Thyroid gland (tissue), 4 donors: ENCODE data around the gene TDP2. TPM values are rescaled to one million over a fixed set of nuclear protein-coding genes. Genes with fewer than 3 reads are reported as not detected.
"Not testable (repeated sequence)": the region's sequence is repeated elsewhere in the genome, so short reads cannot be mapped to it uniquely, and the experiment has no call there.

ENCODE experiments used
- DNase-seq, 2 donors: peaks; one replicate each; pipeline ENCODE4 v3.0.0-alpha.2; 2019
- H3K27ac ChIP-seq, 3 donors: fragments of 200-600 bp; sonication (generic); 1 replicate in 2 of 3; 2 replicates in 1 of 3; pipeline ENCODE4 v1.5.1; 2016 to 2019; ENCODE audit warnings: mild to moderate bottlenecking in 1 of 3, moderate library complexity in 1 of 3
- H3K27me3 ChIP-seq: fragments of 200-600 bp; sonication (generic); one replicate; pipeline ENCODE4 v1.5.1; 2019
- H3K36me3 ChIP-seq, 2 donors: fragments of 200-600 bp; sonication (generic); one replicate each; pipeline ENCODE4 v1.5.1; 2016 to 2019
- H3K4me1 ChIP-seq, 2 donors: fragments of 200-600 bp; sonication (generic); one replicate each; pipeline ENCODE4 v1.5.1; 2017 to 2019
- H3K4me3 ChIP-seq, 3 donors: fragments of 200-600 bp; sonication (generic); replicated peaks in 1 of 3; 1 replicate in 2 of 3; 2 replicates in 1 of 3; pipeline ENCODE4 v1.5.1; 2016; ENCODE audit warnings: mild to moderate bottlenecking in 1 of 3
- H3K9me3 ChIP-seq: fragments of 200-600 bp; sonication (generic); one replicate; pipeline ENCODE4 v1.5.1; 2017
- CTCF ChIP-seq, 6 experiments: fragments of 200-600 bp in 3 of 6; fragments of 450-650 bp in 3 of 6; sonication (generic) in 3 of 6; IDR thresholded peaks; one replicate each; pipeline ENCODE4 v1.5.1; 2016 to 2019; ENCODE audit warnings: antibody characterized with exemption in 6 of 6, mild to moderate bottlenecking in 2 of 6, inconsistent platforms in 1 of 6, moderate library complexity in 1 of 6
- POLR2A ChIP-seq, 2 donors: fragments of 450-650 bp; IDR thresholded peaks; one replicate each; pipeline ENCODE4 v1.6.1; 2017; ENCODE audit warnings: antibody characterized with exemption in 2 of 2, mild to moderate bottlenecking in 2 of 2, moderate library complexity in 1 of 2
- WGBS, 2 donors: methylation state at CpG; one replicate each; pipeline ENCODE4 v1.1.5; 2017; 5-methylcytosine and 5-hydroxymethylcytosine counted together
- intact Hi-C: fragments of 100-400 bp; cut with DNase I; formaldehyde crosslinking; loops from one replicate; pipeline ENCODE4 v1.15.1; 2023
- total RNA-seq, 4 donors: library from RNA; depleted of rRNA; stranded (reverse); fragments of >200 nt; gene quantifications; one replicate each; pipeline ENCODE4 v1.2.3, GENCODE V29; 2016

The TDP2 gene
- total RNA-seq, 4 donors from 2014 or later = 16.8 to 45.6 (median 28.1) TPM

GRCh38 chr6:24668997-24669361, 2.3 kb upstream of the TDP2 start:
- TF ChIP-seq POLR2A (IDR thresholded peaks at IDR 0.05) = no peak
- no peak for TF ChIP-seq CTCF (IDR thresholded peaks at IDR 0.05)
- no peak for DNase-seq
- peaks cover 14 to 22% of the 10 kb centered on the region in 2 donors for H3K4me1 ChIP-seq
- H3K4me3 ChIP-seq = no peak overlapping the region
- H3K27ac ChIP-seq = no peak overlapping the region
- H3K27me3 ChIP-seq = no peaks in the 10 kb centered on the region
- no peaks in the 10 kb centered on the region for H3K9me3 ChIP-seq
- intact Hi-C loops = loop anchor here (5.0 kb wide), 1 partner anchor 53 kb away; no protein-coding TSS in a partner anchor
- H3K36me3 ChIP-seq = no peaks in the 10 kb centered on the region
- WGBS, 2 donors = 96 to 98% methylated on average over 9 of the region's 9 CpGs

- not testable (repeated sequence) for H3K27me3 ChIP-seq, DNase-seq, H3K36me3 ChIP-seq, H3K9me3 ChIP-seq, H3K27ac ChIP-seq
- intact Hi-C loops = loop anchor here (5.0 kb wide), 1 partner anchor 54 kb away; no protein-coding TSS in a partner anchor
- peaks cover 14 to 22% of the 10 kb centered on the region in 2 donors for H3K4me1 ChIP-seq
- peak overlapping the region in 1 of 3 donors; percentile 80 for H3K4me3 ChIP-seq
- 94 to 98% methylated on average over 18 of the region's 18 CpGs for WGBS, 2 donors
Measured at GRCh38 chr6:24668066-24668996, 1.6 kb upstream of the TDP2 start.

GRCh38 chr6:24667378-24667803, 692 bp upstream of the TDP2 start:
- DNase-seq = no peak
- intact Hi-C loops = loop anchor here (5.0 kb wide), 1 partner anchor 55 kb away; no protein-coding TSS in a partner anchor
- no peak for TF ChIP-seq CTCF (IDR thresholded peaks at IDR 0.05)
- no peak for TF ChIP-seq POLR2A (IDR thresholded peaks at IDR 0.05)
- no peaks in the 10 kb centered on the region for H3K27me3 ChIP-seq
- peaks cover 3 to 4% of the 10 kb centered on the region in 2 donors for H3K36me3 ChIP-seq
- H3K9me3 ChIP-seq = no peaks in the 10 kb centered on the region
- peak overlapping the region; percentile 74 to 86 (median 83) for H3K27ac ChIP-seq
- WGBS, 2 donors = 5 to 12% methylated on average over 9 of the region's 9 CpGs
- H3K4me3 ChIP-seq = peak overlapping the region; percentile 42 to 80 (median 62)
- peaks cover 14 to 22% of the 10 kb centered on the region in 2 donors for H3K4me1 ChIP-seq

- TF ChIP-seq POLR2A (IDR thresholded peaks at IDR 0.05) = no peak
- no peak for TF ChIP-seq CTCF (IDR thresholded peaks at IDR 0.05)
- WGBS, 2 donors = 0 to 1% methylated on average over 18 to 26 of the region's 26 CpGs
- peaks cover 3 to 4% of the 10 kb centered on the region in 2 donors for H3K36me3 ChIP-seq
- H3K9me3 ChIP-seq = no peaks in the 10 kb centered on the region
- H3K4me3 ChIP-seq = peak overlapping the region; percentile 64 to 82 (median 80)
- DNase-seq = peak; percentile 59 to 60
- H3K4me1 ChIP-seq = peaks cover 14 to 22% of the 10 kb centered on the region in 2 donors
- intact Hi-C loops = loop anchor here (5.0 kb wide), 1 partner anchor 56 kb away; no protein-coding TSS in a partner anchor
- H3K27ac ChIP-seq = peak overlapping the region; percentile 74 to 86 (median 83)
- no peaks in the 10 kb centered on the region for H3K27me3 ChIP-seq
Measured at GRCh38 chr6:24666097-24666640, 530 bp downstream of the TDP2 start.

- Histone ChIP-seq H3K9me3 (no peaks in the 10 kb centered on the region), H3K27ac (no peak overlapping the region), H3K36me3 (peaks cover 3 to 4% of the 10 kb centered on the region in 2 donors), H3K4me3 (no peak overlapping the region), H3K27me3 (no peaks in the 10 kb centered on the region), H3K4me1 (peaks cover 14 to 22% of the 10 kb centered on the region in 2 donors)
- 94 to 95% methylated on average over 7 of the region's 7 CpGs for WGBS, 2 donors
- no peak for DNase-seq
- TF ChIP-seq CTCF (IDR thresholded peaks at IDR 0.05) (no peak), POLR2A (IDR thresholded peaks at IDR 0.05) (no peak)
- intact Hi-C loops = no loop called here
Measured at GRCh38 chr6:24664046-24664987, 2.4 kb downstream of the TDP2 start.
